ENCODE measurements around the gene FGB. TPM values are rescaled to one million over a fixed set of nuclear protein-coding genes. Genes with fewer than 3 reads are reported as not detected.
"Not testable (repeated sequence)": the region's sequence is repeated elsewhere in the genome, so short reads cannot be mapped to it uniquely, and the experiment has no call there.

FGB gene
- total RNA-seq, 1 donor from 2014 or later, result not detected

- Mint-ChIP-seq H3K36me3 (ENCODE audit: low read depth) (no peaks in the 10 kb centered on the region), H3K27ac (no peak within 1 kb of the TSS), H3K4me1 (no peaks in the 10 kb centered on the region), H3K27me3 (peaks cover 5% of the 10 kb centered on the region), H3K9me3 (no peaks in the 10 kb centered on the region), H3K4me3 (no peak within 1 kb of the TSS)
- CTCF ChIA-PET, result no interaction called here
- TF ChIP-seq CTCF (IDR thresholded peaks at IDR 0.05), result no peak
- intact Hi-C loops (cut with micrococcal nuclease), result no loop called here
- DNase-seq (no peak), ATAC-seq (ENCODE audit: low read depth) (no peak)
- POLR2A ChIA-PET, result no interaction called here
These were observed 27.7 kb downstream of the FGB start, which contains the start of gene FGA for GRCh38 chr4:154590329-154591006. Gene FGA (minus strand): TSS chr4:154590742. CDS start chr4:154590687, 55 bp downstream.

- no peak for TF ChIP-seq CTCF (IDR thresholded peaks at IDR 0.05)
- Mint-ChIP-seq H3K4me3 (no peak overlapping the region), H3K36me3 (ENCODE audit: low read depth) (no peaks in the 10 kb centered on the region), H3K27ac (no peak overlapping the region), H3K9me3 (no peaks in the 10 kb centered on the region), H3K27me3 (peaks cover 5% of the 10 kb centered on the region), H3K4me1 (no peaks in the 10 kb centered on the region)
- ChIA-PET CTCF (no interaction called here), POLR2A (no interaction called here)
- no peak for ATAC-seq (ENCODE audit: low read depth)
- intact Hi-C loops (cut with micrococcal nuclease), result no loop called here
- DNase-seq, result no peak
These were observed 29.1 kb downstream of the FGB start for GRCh38 chr4:154591890-154592289.

DNA sequence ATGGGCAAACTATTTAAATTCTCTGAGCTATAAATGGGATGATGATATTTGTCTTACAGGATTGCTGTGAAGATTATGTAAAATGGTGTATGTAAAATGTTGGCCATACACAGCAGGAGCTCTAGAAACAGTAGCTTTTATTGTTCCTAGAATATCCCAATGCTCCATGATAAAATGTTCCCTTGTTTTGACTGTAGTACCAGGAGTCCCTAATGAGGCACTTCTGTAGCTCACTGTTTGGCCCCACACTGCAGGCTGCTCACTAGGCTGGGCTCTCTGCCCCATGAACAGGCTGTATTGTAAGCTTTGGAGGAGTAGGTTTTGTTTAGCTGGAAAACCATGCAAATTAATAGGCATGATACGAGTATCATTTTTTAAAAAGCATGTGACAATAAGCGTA, 31.1 kb downstream of the FGB start:
- Mint-ChIP-seq H3K27ac (no peak overlapping the region), H3K4me1 (no peaks in the 10 kb centered on the region), H3K27me3 (peaks cover 6% of the 10 kb centered on the region), H3K4me3 (no peak overlapping the region), H3K9me3 (no peaks in the 10 kb centered on the region), H3K36me3 (ENCODE audit: low read depth) (no peaks in the 10 kb centered on the region)
- ChIA-PET POLR2A (no interaction called here), CTCF (interaction anchor here (0.7 to 1.0 kb wide), 2 partner anchors 25 to 28 kb away, joined by 3 to 4 read pairs; no protein-coding TSS in a partner anchor)
- intact Hi-C loops (cut with micrococcal nuclease), result no loop called here
- no peak for ATAC-seq (ENCODE audit: low read depth)
- TF ChIP-seq CTCF (IDR thresholded peaks at IDR 0.05), result no peak
- no peak for DNase-seq

GRCh38 chr4:154594343-154594742, 31.5 kb downstream of the FGB start:
- H3K9me3 Mint-ChIP-seq; H3K27me3 Mint-ChIP-seq; intact Hi-C loops (cut with micrococcal nuclease); H3K4me3 Mint-ChIP-seq; H3K4me1 Mint-ChIP-seq; H3K27ac Mint-ChIP-seq; POLR2A ChIA-PET; DNase-seq; ATAC-seq (ENCODE audit: low read depth); H3K36me3 Mint-ChIP-seq (ENCODE audit: low read depth): not testable (repeated sequence)
- CTCF ChIA-PET, result interaction anchor here (1.5 kb wide), 1 partner anchor 24 kb away, joined by 3 read pairs; no protein-coding TSS in a partner anchor

DNA sequence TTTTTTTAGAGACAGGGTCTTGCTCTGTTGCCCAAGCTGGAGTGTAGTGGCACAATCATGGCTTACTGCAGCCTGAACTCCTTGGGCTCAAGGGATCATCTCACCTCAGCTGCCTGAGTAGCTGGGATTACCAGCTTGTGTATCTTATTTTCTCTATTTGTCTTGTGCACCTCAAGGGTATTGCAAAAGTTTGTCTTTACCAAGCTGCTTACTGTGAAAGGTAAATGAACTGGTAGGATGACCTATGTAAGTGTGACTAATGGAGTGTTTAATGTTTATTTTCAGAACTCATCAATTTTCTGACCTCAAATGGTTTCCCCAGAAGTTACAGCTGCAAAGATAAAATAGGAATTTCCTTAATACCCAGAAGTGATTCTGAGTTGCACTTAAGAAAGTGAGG, 33.0 kb downstream of the FGB start:
- ATAC-seq (ENCODE audit: low read depth), result no peak
- Mint-ChIP-seq H3K9me3 (no peaks in the 10 kb centered on the region), H3K27me3 (peaks cover 6% of the 10 kb centered on the region)

GRCh38 chr4:154597281-154597680, 34.5 kb downstream of the FGB start:
- H3K9me3 Mint-ChIP-seq; H3K27ac Mint-ChIP-seq; H3K36me3 Mint-ChIP-seq (ENCODE audit: low read depth); DNase-seq; H3K27me3 Mint-ChIP-seq; CTCF ChIA-PET; H3K4me1 Mint-ChIP-seq; intact Hi-C loops (cut with micrococcal nuclease); POLR2A ChIA-PET; H3K4me3 Mint-ChIP-seq; ATAC-seq (ENCODE audit: low read depth): not testable (repeated sequence)

More for the DNA sequence above, 33.0 kb downstream of the FGB start:
- no peak for TF ChIP-seq CTCF (IDR thresholded peaks at IDR 0.05)
- Mint-ChIP-seq H3K4me1 (no peaks in the 10 kb centered on the region), H3K4me3 (no peak overlapping the region), H3K27ac (no peak overlapping the region), H3K36me3 (ENCODE audit: low read depth) (no peaks in the 10 kb centered on the region)
- intact Hi-C loops (cut with micrococcal nuclease), result no loop called here
- POLR2A ChIA-PET, result no interaction called here
- CTCF ChIA-PET, result interaction anchor here (1.5 kb wide), 1 partner anchor 23 kb away, joined by 3 read pairs; no protein-coding TSS in a partner anchor
- no peak for DNase-seq
